PC-9 (cell line): ENCODE measurements around the gene ST7.
"Not testable (repeated sequence)": the region's sequence is repeated elsewhere in the genome, so short reads cannot be mapped to it uniquely, and the experiment has no call there.

Source experiments
- EZH2 ChIP-seq: fragments of 200-600 bp; sonication (generic); IDR thresholded peaks from 2 replicates; pipeline ENCODE4 v1.8.0; 2017; ENCODE audit warnings: antibody characterized with exemption, low read depth
- TF ChIP-seq, protein P1 (sequence below): fragments of 200-600 bp; sonication (generic); conservative IDR thresholded peaks from 2 replicates; pipeline ENCODE4 v1.6.1; 2017; ENCODE audit warnings: mixed run types, antibody characterized with exemption, mild to moderate bottlenecking, moderate library complexity

DNA sequence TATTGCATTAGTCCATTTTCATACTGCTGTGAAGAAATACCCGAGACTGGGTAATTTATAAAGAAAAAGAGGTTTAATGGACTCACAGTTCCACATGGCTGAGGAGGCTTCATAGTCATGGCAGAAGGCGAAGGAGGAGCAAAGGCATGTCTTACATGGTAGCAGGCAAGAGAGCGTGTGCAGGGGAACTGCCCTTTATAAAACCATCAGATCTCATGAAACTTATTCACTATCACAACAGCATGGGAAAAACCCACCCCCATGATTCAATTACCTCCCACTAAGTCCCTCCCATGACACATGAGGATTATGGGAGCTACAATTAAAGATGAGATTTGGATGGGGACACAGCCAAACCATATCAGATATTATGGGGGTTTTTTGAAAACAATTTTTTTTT lies 21.7 kb downstream of the ST7 start:
- TF ChIP-seq, protein P1, sequence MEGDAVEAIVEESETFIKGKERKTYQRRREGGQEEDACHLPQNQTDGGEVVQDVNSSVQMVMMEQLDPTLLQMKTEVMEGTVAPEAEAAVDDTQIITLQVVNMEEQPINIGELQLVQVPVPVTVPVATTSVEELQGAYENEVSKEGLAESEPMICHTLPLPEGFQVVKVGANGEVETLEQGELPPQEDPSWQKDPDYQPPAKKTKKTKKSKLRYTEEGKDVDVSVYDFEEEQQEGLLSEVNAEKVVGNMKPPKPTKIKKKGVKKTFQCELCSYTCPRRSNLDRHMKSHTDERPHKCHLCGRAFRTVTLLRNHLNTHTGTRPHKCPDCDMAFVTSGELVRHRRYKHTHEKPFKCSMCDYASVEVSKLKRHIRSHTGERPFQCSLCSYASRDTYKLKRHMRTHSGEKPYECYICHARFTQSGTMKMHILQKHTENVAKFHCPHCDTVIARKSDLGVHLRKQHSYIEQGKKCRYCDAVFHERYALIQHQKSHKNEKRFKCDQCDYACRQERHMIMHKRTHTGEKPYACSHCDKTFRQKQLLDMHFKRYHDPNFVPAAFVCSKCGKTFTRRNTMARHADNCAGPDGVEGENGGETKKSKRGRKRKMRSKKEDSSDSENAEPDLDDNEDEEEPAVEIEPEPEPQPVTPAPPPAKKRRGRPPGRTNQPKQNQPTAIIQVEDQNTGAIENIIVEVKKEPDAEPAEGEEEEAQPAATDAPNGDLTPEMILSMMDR: not testable (repeated sequence)
- TF ChIP-seq EZH2: not testable (repeated sequence)
